T-cell (primary cell): ENCODE results near the gene OR2A42. TPM values are rescaled to one million over a fixed set of nuclear protein-coding genes. Genes with fewer than 3 reads are reported as not detected.
"Not testable (repeated sequence)": the region's sequence is repeated elsewhere in the genome, so short reads cannot be mapped to it uniquely, and the experiment has no call there.

Experiments used
- ATAC-seq, 4 experiments: fragments of 200-7000 bp in 3 of 4; fragments of 150-1000 bp in 1 of 4; cut with Tn5 transposase; replicated peaks in 1 of 4; 1 replicate in 3 of 4; 2 replicates in 1 of 4; pipeline ENCODE4 v1.10.0; 2021; ENCODE audit warnings: moderate library complexity in 3 of 4, mild to moderate bottlenecking in 2 of 4, moderate number of reproducible peaks in 1 of 4
- CTCF ChIA-PET, 2 donors: fragments of 300-600 bp; sonication (Branson Sonifier 250); formaldehyde crosslinking; loops; one replicate each; lab custom pipeline; 2022; ENCODE audit warnings: antibody characterized with exemption in 2 of 2; lab: Charles Lee
- POLR2A ChIA-PET, 2 donors: fragments of 300-600 bp; sonication (Branson Sonifier 250); formaldehyde crosslinking; loops; one replicate each; lab custom pipeline; 2022; ENCODE audit warnings: antibody characterized with exemption in 2 of 2; lab: Charles Lee
- DNase-seq, 35 experiments: peaks; one replicate each; pipeline versions ENCODE4 v3.0.0 to v3.0.0-alpha.2; 2013 to 2023
- H3K27ac ChIP-seq: one replicate; pipeline ENCODE4 v1.5.1; 2013; ENCODE audit warnings: low read length
- H3K27me3 ChIP-seq, 2 experiments: replicated peaks in 1 of 2; 1 replicate in 1 of 2; 2 replicates in 1 of 2; pipeline versions ENCODE4 v1.6.1 to v1.7.0; 2013; ENCODE audit warnings: low read length in 1 of 2, mixed read lengths in 1 of 2; ENCODE audit not compliant: control insufficient read depth in 2 of 2, insufficient read depth in 2 of 2; ENCODE audit errors: extremely low read depth in 1 of 2
- H3K36me3 ChIP-seq, 2 donors: 1 replicate in 1 of 2; 2 replicates in 1 of 2; pipeline versions ENCODE4 v1.6.1 to v1.7.0; 2013; ENCODE audit warnings: low read length in 1 of 2; ENCODE audit not compliant: control insufficient read depth in 2 of 2, insufficient read depth in 1 of 2; ENCODE audit errors: extremely low read depth in 1 of 2
- H3K4me1 ChIP-seq, 2 experiments: 1 replicate in 1 of 2; 2 replicates in 1 of 2; pipeline versions ENCODE4 v1.6.1 to v1.7.0; 2013; ENCODE audit warnings: low read length in 2 of 2, mixed read lengths in 1 of 2; ENCODE audit not compliant: insufficient read depth in 2 of 2, control insufficient read depth in 1 of 2; ENCODE audit errors: extremely low read depth in 1 of 2
- H3K4me3 ChIP-seq, 2 donors: 1 replicate in 1 of 2; 2 replicates in 1 of 2; pipeline versions ENCODE4 v1.5.1 to v1.7.0; 2013; ENCODE audit warnings: mild to moderate bottlenecking in 2 of 2, low read length in 1 of 2, moderate library complexity in 1 of 2; ENCODE audit not compliant: control insufficient read depth in 1 of 2; ENCODE audit errors: extremely low read depth in 1 of 2
- H3K9me3 ChIP-seq: 2 replicates; pipeline ENCODE4 v1.7.0; 2013
- H3K27ac Mint-ChIP-seq, 2 donors: one replicate each; pipeline ENCODE4 v1.8.0; 2020 to 2021; ENCODE audit warnings: mild to moderate bottlenecking in 2 of 2, mixed read lengths in 2 of 2
- H3K27me3 Mint-ChIP-seq, 2 donors: one replicate each; pipeline ENCODE4 v1.8.0; 2021 to 2022; ENCODE audit warnings: mixed read lengths in 2 of 2
- H3K36me3 Mint-ChIP-seq: one replicate; pipeline ENCODE4 v1.8.0; 2021; ENCODE audit warnings: mixed read lengths
- H3K4me1 Mint-ChIP-seq, 3 donors: one replicate each; pipeline ENCODE4 v1.8.0; 2020 to 2022; ENCODE audit warnings: mixed read lengths in 3 of 3, mild to moderate bottlenecking in 1 of 3
- H3K4me3 Mint-ChIP-seq, 3 donors: one replicate each; pipeline ENCODE4 v1.8.0; 2020 to 2022; ENCODE audit warnings: mild to moderate bottlenecking in 3 of 3, mixed read lengths in 3 of 3, moderate library complexity in 3 of 3
- H3K9me3 Mint-ChIP-seq, 3 donors: one replicate each; pipeline ENCODE4 v1.8.0; 2020 to 2022; ENCODE audit warnings: mixed read lengths in 3 of 3
- WGBS: methylation state at CpG from one replicate; pipeline ENCODE4 v1.1.5; 2013; ENCODE audit warnings: missing lambda C conversion rate; ENCODE audit not compliant: insufficient coverage; 5-methylcytosine and 5-hydroxymethylcytosine counted together
- total RNA-seq, 35 experiments: library from RNA in 6 of 35; stranded (reverse) in 6 of 35; fragments of 120-200 nt in 1 of 35; gene quantifications; one replicate each; pipeline versions ENCODE4 v1.2.1 to v1.2.4 and lab custom pipeline; 2013 to 2026

The OR2A42 gene
- total RNA-seq, 5 donors from 2014 or later (not counting 1 experiment from before 2014, with no cell fraction given) = 0.09 to 0.13 TPM; not detected in 3

DNA sequence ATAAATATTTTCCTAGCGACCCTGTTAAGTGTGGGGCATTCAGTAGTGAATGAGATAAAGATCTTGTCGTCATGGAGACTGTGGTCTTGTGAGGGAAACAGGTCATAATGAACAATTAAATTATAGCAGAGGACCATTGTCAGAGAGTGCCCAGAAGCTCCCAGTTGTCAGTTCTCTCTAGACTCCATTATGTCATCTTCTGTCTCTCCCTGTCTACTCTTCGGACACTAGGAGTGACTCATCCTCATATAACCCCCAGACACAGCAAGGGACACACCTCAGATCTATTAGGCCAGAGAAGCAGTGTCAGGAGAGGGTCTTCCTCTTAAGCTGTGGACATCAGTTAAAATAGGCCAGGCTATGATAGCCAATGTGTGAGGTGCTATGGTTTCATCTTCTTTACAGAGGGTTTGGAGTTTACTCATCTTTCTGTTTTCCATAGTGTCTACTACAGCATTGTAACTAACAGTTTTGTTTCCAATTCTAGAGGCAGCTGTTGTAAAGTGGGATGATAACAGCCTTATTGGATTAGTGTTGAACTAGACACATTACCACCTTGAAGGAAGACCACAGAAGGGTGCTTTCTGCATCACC, 50.7 kb downstream of the OR2A42 start:
- H3K4me3 Mint-ChIP-seq, H3K4me1 ChIP-seq, H3K27ac Mint-ChIP-seq, H3K4me1 Mint-ChIP-seq, POLR2A ChIA-PET, CTCF ChIA-PET, H3K27ac ChIP-seq, H3K9me3 Mint-ChIP-seq, H3K27me3 Mint-ChIP-seq, H3K4me3 ChIP-seq, H3K27me3 ChIP-seq, H3K9me3 ChIP-seq, H3K36me3 Mint-ChIP-seq, H3K36me3 ChIP-seq, ATAC-seq, DNase-seq: not testable (repeated sequence)
- no CpG with 5 or more reads among the region's 3 CpGs for WGBS

- H3K4me3 ChIP-seq, H3K4me3 Mint-ChIP-seq, H3K27me3 ChIP-seq, H3K9me3 ChIP-seq, H3K36me3 ChIP-seq, H3K36me3 Mint-ChIP-seq, DNase-seq, H3K4me1 ChIP-seq, ATAC-seq, H3K4me1 Mint-ChIP-seq, H3K27ac ChIP-seq, H3K9me3 Mint-ChIP-seq, H3K27me3 Mint-ChIP-seq, H3K27ac Mint-ChIP-seq, CTCF ChIA-PET, POLR2A ChIA-PET: not testable (repeated sequence)
- WGBS = no CpG with 5 or more reads among the region's 5 CpGs
These were observed 51.6 kb downstream of the OR2A42 start for GRCh38 chr7:144187848-144188247.

- H3K4me3 Mint-ChIP-seq, ATAC-seq, H3K27me3 ChIP-seq, H3K4me1 ChIP-seq, H3K36me3 Mint-ChIP-seq, H3K4me3 ChIP-seq, H3K9me3 Mint-ChIP-seq, H3K27ac Mint-ChIP-seq, H3K9me3 ChIP-seq, H3K27ac ChIP-seq, DNase-seq, CTCF ChIA-PET, H3K27me3 Mint-ChIP-seq, H3K36me3 ChIP-seq, POLR2A ChIA-PET, H3K4me1 Mint-ChIP-seq: not testable (repeated sequence)
- WGBS = no CpG with 5 or more reads among the region's 19 CpGs
These were observed 56.2 kb downstream of the OR2A42 start, which contains the start of gene CTAGE4 for GRCh38 chr7:144183166-144183565. CTAGE4 (plus strand) TSS chr7:144183466; CDS start chr7:144183504, 38 bp downstream.

DNA sequence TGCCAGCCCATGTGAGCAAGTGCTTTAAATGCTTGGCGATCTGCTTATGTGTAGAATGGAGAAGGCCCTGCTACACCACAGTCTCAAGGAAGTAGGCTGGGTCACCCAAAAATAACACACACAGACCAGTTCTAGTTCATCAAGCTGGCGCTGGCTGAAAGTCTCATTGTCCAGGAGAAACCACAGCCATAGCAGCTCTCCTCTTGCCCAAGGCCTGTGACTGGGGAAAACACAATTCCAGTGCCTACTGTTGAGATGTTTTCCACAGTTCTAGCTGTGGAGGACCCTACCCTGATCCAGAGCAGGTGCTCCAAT, 60.3 kb downstream of the OR2A42 start:
- H3K4me1 Mint-ChIP-seq, H3K27ac Mint-ChIP-seq, H3K36me3 ChIP-seq, H3K9me3 ChIP-seq, H3K9me3 Mint-ChIP-seq, H3K27me3 Mint-ChIP-seq, H3K4me3 ChIP-seq, H3K4me1 ChIP-seq, H3K27me3 ChIP-seq, DNase-seq, H3K4me3 Mint-ChIP-seq, H3K27ac ChIP-seq, CTCF ChIA-PET, ATAC-seq, POLR2A ChIA-PET, H3K36me3 Mint-ChIP-seq: not testable (repeated sequence)
- no CpG with 5 or more reads among the region's 2 CpGs for WGBS

DNA sequence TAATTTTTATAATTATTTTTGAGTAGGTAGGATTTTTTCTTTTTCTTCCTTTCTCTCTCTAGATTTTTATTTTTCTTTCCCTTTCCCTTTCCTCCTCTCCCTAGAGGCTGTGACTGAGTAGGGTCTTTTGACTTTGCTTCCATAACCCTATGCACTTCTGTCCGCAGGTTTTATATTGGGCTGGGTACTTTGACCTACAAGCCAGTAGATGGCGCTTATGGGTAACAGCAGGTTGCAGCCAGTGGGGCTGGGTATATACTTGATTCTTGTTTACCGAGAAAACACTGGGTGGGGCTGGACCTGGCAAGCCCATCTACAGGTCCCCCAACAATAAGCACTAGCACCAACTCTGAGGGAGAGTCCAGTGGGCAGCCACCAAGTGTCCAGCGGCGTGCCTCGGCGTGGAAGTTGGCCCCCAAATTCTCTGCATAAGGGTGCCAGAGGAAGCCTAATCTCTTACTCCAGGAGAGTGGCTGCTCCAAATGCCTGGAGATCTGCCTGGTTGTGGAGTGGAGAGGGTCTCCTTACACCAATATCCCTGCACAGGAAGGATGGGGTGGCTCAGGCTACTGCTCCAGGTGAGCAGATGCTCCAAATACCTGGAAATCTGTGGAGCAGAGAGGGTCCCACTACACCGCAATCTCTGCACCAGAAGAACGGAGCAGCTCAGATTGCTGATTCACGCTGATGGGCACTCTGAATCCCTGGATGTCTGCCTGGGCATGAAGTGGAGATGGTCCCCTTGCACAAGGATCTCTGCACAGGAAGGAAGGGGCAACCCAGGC, 60.8 kb downstream of the OR2A42 start:
- ChIA-PET CTCF (interaction anchor here (0.6 to 1.6 kb wide), 5 partner anchors 9 to 1306 kb away, joined by 3 to 6 read pairs (median 3); no protein-coding TSS in a partner anchor), POLR2A (interaction anchor here in 1 of 2 donors (0.7 kb wide), 1 partner anchor 12 kb away, joined by 3 read pairs; no protein-coding TSS in a partner anchor)
- H3K4me1 Mint-ChIP-seq, H3K4me3 ChIP-seq, H3K36me3 ChIP-seq, H3K27ac ChIP-seq, H3K9me3 Mint-ChIP-seq, H3K9me3 ChIP-seq, H3K27ac Mint-ChIP-seq, H3K36me3 Mint-ChIP-seq, H3K4me3 Mint-ChIP-seq, H3K27me3 ChIP-seq, H3K4me1 ChIP-seq: not testable (repeated sequence)
- no CpG with 5 or more reads among the region's 10 CpGs for WGBS
- DNase-seq (peak in 26 of 35 experiments; percentile 2 to 58 (median 18)), ATAC-seq (peak; percentile 80 to 94 (median 90))
- H3K27me3 Mint-ChIP-seq = peaks cover 4 to 11% of the 10 kb centered on the region in 2 donors
